ENCODE measurements around the gene APBB2. TPM values are rescaled to one million over a fixed set of nuclear protein-coding genes. Genes with fewer than 3 reads are reported as not detected.

APBB2 gene
- total RNA-seq, 1 experiment from 2014 or later: 46.0 TPM

GRCh38 chr4:40782876-40783275, 431.5 kb downstream of the APBB2 start:
- CTCF ChIA-PET: no interaction called here
- POLR2A ChIA-PET (ENCODE audit: unreplicated experiment): no interaction called here
- no peaks in the 10 kb centered on the region for H3K4me1 ChIP-seq (replicated peaks; ENCODE audit: insufficient read depth)
- H3K36me3 ChIP-seq (ENCODE audit: low read depth): peaks cover 4% of the 10 kb centered on the region; the same call in 1 of the 2 replicates
- intact Hi-C loops (cut with micrococcal nuclease; ENCODE audit: unreplicated experiment): no loop called here
- no peak overlapping the region for H3K4me3 ChIP-seq
- no peaks in the 10 kb centered on the region for H3K27me3 ChIP-seq (ENCODE audit: insufficient read depth, low read depth)
- H3K9me3 ChIP-seq (ENCODE audit: insufficient read depth, low read depth): 0 out of 2 replicates have a peak, but pooled peaks cover under 1% of the 10 kb centered on the region
- no peak overlapping the region for H2AFZ ChIP-seq
- H3K27ac ChIP-seq: no peak overlapping the region
- no peaks in the 10 kb centered on the region for H3F3A ChIP-seq (ENCODE audit: insufficient read depth, low read depth)
- no TSS peak for BruUV-seq (replicated peaks)
- no peak for TF ChIP-seq CTCF (conservative IDR thresholded peaks at IDR 0.05)
- TF ChIP-seq EZH2 (IDR thresholded peaks at IDR 0.05; ENCODE audit: low read depth): no peak
- H3K79me2 ChIP-seq (ENCODE audit: low read depth): no peaks in the 10 kb centered on the region
- H4K20me1 ChIP-seq (ENCODE audit: insufficient read depth): no peaks in the 10 kb centered on the region
- H3K9me2 ChIP-seq (ENCODE audit: insufficient read depth): no peaks in the 10 kb centered on the region
- DNase-seq: no peak
- no peak overlapping the region for H3K4me2 ChIP-seq

GRCh38 chr4:40778090-40778489, 436.3 kb downstream of the APBB2 start:
- Histone ChIP-seq H3K79me2 (ENCODE audit: low read depth) (no peaks in the 10 kb centered on the region), H3K4me2 (no peak overlapping the region), H3F3A (ENCODE audit: insufficient read depth, low read depth) (no peaks in the 10 kb centered on the region), H3K36me3 (ENCODE audit: low read depth) (peaks cover 10% of the 10 kb centered on the region), H3K9me3 (ENCODE audit: insufficient read depth, low read depth) (0 out of 2 replicates have a peak, but pooled peaks cover 6% of the 10 kb centered on the region), H3K27ac (no peak overlapping the region), H3K4me3 (no peak overlapping the region), H3K4me1 (replicated peaks; ENCODE audit: insufficient read depth) (no peaks in the 10 kb centered on the region), H3K27me3 (ENCODE audit: insufficient read depth, low read depth) (no peaks in the 10 kb centered on the region), H4K20me1 (ENCODE audit: insufficient read depth) (no peaks in the 10 kb centered on the region), H2AFZ (no peak overlapping the region), H3K9me2 (ENCODE audit: insufficient read depth) (no peaks in the 10 kb centered on the region)
- DNase-seq: no peak
- POLR2A ChIA-PET (ENCODE audit: unreplicated experiment): interaction anchor here (0.7 kb wide), 1 partner anchor 22 kb away, joined by 4 read pairs; no protein-coding TSS in a partner anchor
- intact Hi-C loops (cut with micrococcal nuclease; ENCODE audit: unreplicated experiment): no loop called here
- no TSS peak for BruUV-seq (replicated peaks)
- CTCF ChIA-PET: no interaction called here
- TF ChIP-seq CTCF (conservative IDR thresholded peaks at IDR 0.05) (no peak), EZH2 (IDR thresholded peaks at IDR 0.05; ENCODE audit: low read depth) (no peak)

- Histone ChIP-seq H3K27me3 (ENCODE audit: insufficient read depth, low read depth) (no peaks in the 10 kb centered on the region), H3K4me3 (no peak overlapping the region), H3K4me1 (replicated peaks; ENCODE audit: insufficient read depth) (no peaks in the 10 kb centered on the region), H3K9me2 (ENCODE audit: insufficient read depth) (no peaks in the 10 kb centered on the region), H3K9me3 (ENCODE audit: insufficient read depth, low read depth) (no peaks in the 10 kb centered on the region), H2AFZ (no peak overlapping the region), H3F3A (ENCODE audit: insufficient read depth, low read depth) (no peaks in the 10 kb centered on the region), H3K4me2 (no peak overlapping the region), H3K27ac (no peak overlapping the region), H4K20me1 (ENCODE audit: insufficient read depth) (no peaks in the 10 kb centered on the region), H3K79me2 (ENCODE audit: low read depth) (no peaks in the 10 kb centered on the region), H3K36me3 (ENCODE audit: low read depth) (no peaks in the 10 kb centered on the region)
- POLR2A ChIA-PET (ENCODE audit: unreplicated experiment): interaction anchor here (0.7 kb wide), 1 partner anchor 73 kb away, joined by 5 read pairs; no protein-coding TSS in a partner anchor
- CTCF ChIA-PET: interaction anchor here (0.6 kb wide), 1 partner anchor 132 kb away, joined by 8 read pairs; no protein-coding TSS in a partner anchor
- intact Hi-C loops (cut with micrococcal nuclease; ENCODE audit: unreplicated experiment): no loop called here
- no peak for DNase-seq
- no TSS peak for BruUV-seq (replicated peaks)
- TF ChIP-seq CTCF (conservative IDR thresholded peaks at IDR 0.05) (no peak), EZH2 (IDR thresholded peaks at IDR 0.05; ENCODE audit: low read depth) (no peak)
These were observed 445.1 kb downstream of the APBB2 start for GRCh38 chr4:40769266-40769665.
